ENCODE data around the gene KLK3.

KLK3 gene

GRCh38 chr19:50859849-50860248, 5.1 kb downstream of the KLK3 start:
- Histone ChIP-seq H3K9me3 (peaks cover 16% of the 10 kb centered on the region), H3K4me3 (no peak overlapping the region), H3K4me1 (peaks cover 12% of the 10 kb centered on the region; the same call in 1 of the 2 replicates), H3K27me3 (no peaks in the 10 kb centered on the region), H3K36me3 (no peaks in the 10 kb centered on the region), H3K9ac (no peak overlapping the region), H4K20me1 (no peaks in the 10 kb centered on the region), H3K27ac (no peak overlapping the region), H3K4me2 (no peak overlapping the region)
- no peak for TF ChIP-seq Cebpa-rat (IDR thresholded peaks at IDR 0.05)

GRCh38 chr19:50861010-50861409, 6.3 kb downstream of the KLK3 start:
- no peak overlapping the region for H3K4me2 ChIP-seq
- TF ChIP-seq Cebpa-rat (IDR thresholded peaks at IDR 0.05), result no peak
- H4K20me1 ChIP-seq, result no peaks in the 10 kb centered on the region
- no peak overlapping the region for H3K27ac ChIP-seq
- H3K9me3 ChIP-seq, result peaks cover 16% of the 10 kb centered on the region
- peaks cover 11% of the 10 kb centered on the region; the same call in 1 of the 2 replicates for H3K4me1 ChIP-seq
- no peak overlapping the region for H3K4me3 ChIP-seq
- no peaks in the 10 kb centered on the region for H3K36me3 ChIP-seq
- no peak overlapping the region for H3K9ac ChIP-seq
- no peaks in the 10 kb centered on the region for H3K27me3 ChIP-seq

GRCh38 chr19:50861496-50862286, 7.0 kb downstream of the KLK3 start:
- H3K9me3 ChIP-seq, result peaks cover 16% of the 10 kb centered on the region
- no peak overlapping the region for H3K4me3 ChIP-seq
- no peaks in the 10 kb centered on the region for H4K20me1 ChIP-seq
- no peak overlapping the region for H3K27ac ChIP-seq
- peaks cover 5% of the 10 kb centered on the region; the same call in 1 of the 2 replicates for H3K4me1 ChIP-seq
- TF ChIP-seq Cebpa-rat (IDR thresholded peaks at IDR 0.05), result no peak
- no peaks in the 10 kb centered on the region for H3K27me3 ChIP-seq
- H3K36me3 ChIP-seq, result no peaks in the 10 kb centered on the region
- H3K4me2 ChIP-seq, result no peak overlapping the region
- no peak overlapping the region for H3K9ac ChIP-seq

GRCh38 chr19:50869479-50869878, 14.8 kb downstream of the KLK3 start:
- no peaks in the 10 kb centered on the region for H3K27me3 ChIP-seq
- H3K4me2 ChIP-seq, result no peak overlapping the region
- H3K9me3 ChIP-seq, result no peaks in the 10 kb centered on the region
- H3K4me1 ChIP-seq, result peaks cover 11% of the 10 kb centered on the region
- H3K36me3 ChIP-seq, result no peaks in the 10 kb centered on the region
- no peak overlapping the region for H3K9ac ChIP-seq
- TF ChIP-seq Cebpa-rat (IDR thresholded peaks at IDR 0.05), result no peak
- H3K4me3 ChIP-seq, result no peak overlapping the region
- H4K20me1 ChIP-seq, result no peaks in the 10 kb centered on the region
- H3K27ac ChIP-seq, result no peak overlapping the region

GRCh38 chr19:50870417-50871089, 15.8 kb downstream of the KLK3 start:
- no peaks in the 10 kb centered on the region for H3K9me3 ChIP-seq
- no peak for TF ChIP-seq Cebpa-rat (IDR thresholded peaks at IDR 0.05)
- H3K4me1 ChIP-seq, result peaks cover 22% of the 10 kb centered on the region
- H3K4me2 ChIP-seq, result no peak overlapping the region
- H3K27me3 ChIP-seq, result no peaks in the 10 kb centered on the region
- H4K20me1 ChIP-seq, result no peaks in the 10 kb centered on the region
- H3K9ac ChIP-seq, result no peak overlapping the region
- no peaks in the 10 kb centered on the region for H3K36me3 ChIP-seq
- H3K4me3 ChIP-seq, result no peak overlapping the region
- H3K27ac ChIP-seq, result no peak overlapping the region

- no peaks in the 10 kb centered on the region for H3K36me3 ChIP-seq
- peaks cover 38% of the 10 kb centered on the region for H3K4me1 ChIP-seq
- H3K4me2 ChIP-seq, result peak within 1 kb of the TSS; percentile 70
- no peak within 1 kb of the TSS for H3K9ac ChIP-seq
- H3K9me3 ChIP-seq, result no peaks in the 10 kb centered on the region
- no peak within 1 kb of the TSS for H3K27ac ChIP-seq
- TF ChIP-seq Cebpa-rat (IDR thresholded peaks at IDR 0.05), result no peak
- no peaks in the 10 kb centered on the region for H4K20me1 ChIP-seq
- H3K27me3 ChIP-seq, result no peaks in the 10 kb centered on the region
- no peak within 1 kb of the TSS for H3K4me3 ChIP-seq
Observed at GRCh38 chr19:50873056-50873455, 18.3 kb downstream of the KLK3 start, which contains the start of gene KLK2. TSS of gene KLK2 (plus strand) at chr19:50873439. CDS start at chr19:50873474, 35 bp downstream.

GRCh38 chr19:50874211-50874610, 19.5 kb downstream of the KLK3 start:
- H3K36me3 ChIP-seq, result no peaks in the 10 kb centered on the region
- H3K9me3 ChIP-seq, result no peaks in the 10 kb centered on the region
- no peaks in the 10 kb centered on the region for H4K20me1 ChIP-seq
- H3K4me2 ChIP-seq, result peak overlapping the region; percentile 70
- H3K4me3 ChIP-seq, result no peak overlapping the region
- no peaks in the 10 kb centered on the region for H3K27me3 ChIP-seq
- peaks cover 38% of the 10 kb centered on the region for H3K4me1 ChIP-seq
- no peak for TF ChIP-seq Cebpa-rat (IDR thresholded peaks at IDR 0.05)
- H3K9ac ChIP-seq, result no peak overlapping the region
- no peak overlapping the region for H3K27ac ChIP-seq

- TF ChIP-seq Cebpa-rat (IDR thresholded peaks at IDR 0.05), result no peak
- no peaks in the 10 kb centered on the region for H3K27me3 ChIP-seq
- 0 out of 2 replicates have a peak overlapping the region, but pooled peaks have one; percentile 3 for H3K9ac ChIP-seq
- no peaks in the 10 kb centered on the region for H4K20me1 ChIP-seq
- no peaks in the 10 kb centered on the region for H3K36me3 ChIP-seq
- H3K4me2 ChIP-seq, result peak overlapping the region; percentile 70
- H3K4me3 ChIP-seq, result no peak overlapping the region
- peaks cover 40% of the 10 kb centered on the region for H3K4me1 ChIP-seq
- peak overlapping the region; percentile 37; the same call in 1 of the 2 replicates for H3K27ac ChIP-seq
- H3K9me3 ChIP-seq, result no peaks in the 10 kb centered on the region
Observed at GRCh38 chr19:50875795-50876422, 21.2 kb downstream of the KLK3 start.

GRCh38 chr19:50876456-50876855, 21.7 kb downstream of the KLK3 start:
- Histone ChIP-seq H3K36me3 (no peaks in the 10 kb centered on the region), H3K4me1 (peaks cover 41% of the 10 kb centered on the region), H3K9me3 (no peaks in the 10 kb centered on the region), H3K27me3 (no peaks in the 10 kb centered on the region), H3K9ac (no peak overlapping the region), H3K4me3 (no peak overlapping the region), H3K27ac (0 out of 2 replicates have a peak overlapping the region, but pooled peaks have one; percentile 37), H4K20me1 (no peaks in the 10 kb centered on the region), H3K4me2 (peak overlapping the region; percentile 70)
- no peak for TF ChIP-seq Cebpa-rat (IDR thresholded peaks at IDR 0.05)

GRCh38 chr19:50877338-50877737, 22.6 kb downstream of the KLK3 start:
- Histone ChIP-seq H3K27me3 (no peaks in the 10 kb centered on the region), H3K4me1 (peaks cover 45% of the 10 kb centered on the region), H3K36me3 (no peaks in the 10 kb centered on the region), H4K20me1 (no peaks in the 10 kb centered on the region), H3K4me3 (no peak overlapping the region), H3K9ac (no peak overlapping the region), H3K9me3 (no peaks in the 10 kb centered on the region), H3K27ac (no peak overlapping the region), H3K4me2 (no peak overlapping the region)
- no peak for TF ChIP-seq Cebpa-rat (IDR thresholded peaks at IDR 0.05)
